Fibroblast of lung (primary cell): ENCODE results near the gene COL19A1.

Experiments
- CTCF ChIP-seq, 2 donors: IDR thresholded peaks in 1 of 2; conservative IDR thresholded peaks in 1 of 2; 1 replicate in 1 of 2; 2 replicates in 1 of 2; pipeline ENCODE4 v1.5.1; 2011 to 2012; ENCODE audit warnings: low read length in 2 of 2, control low read depth in 1 of 2, inconsistent platforms in 1 of 2, low read depth in 1 of 2, mild to moderate bottlenecking in 1 of 2
- EZH2 ChIP-seq: IDR thresholded peaks from 2 replicates; pipeline ENCODE4 v1.5.1; 2012; ENCODE audit warnings: low read length, control low read depth, mild to moderate bottlenecking; ENCODE audit errors: missing control alignments

GRCh38 chr6:70073637-70074036 is 207.3 kb downstream of the COL19A1 start:
- no peak for TF ChIP-seq EZH2
- no peak for TF ChIP-seq CTCF (conservative IDR thresholded peaks at IDR 0.05 in 1 of 2, IDR thresholded peaks at IDR 0.05 in 1 of 2; ENCODE audit: low read depth in 1 of 2, low read length in 2 of 2)
